Spinal cord (tissue), 4 donors: Measurements from ENCODE around the gene PSG4. TPM values are rescaled to one million over a fixed set of nuclear protein-coding genes. Genes with fewer than 3 reads are reported as not detected.

Experiments
- polyA plus RNA-seq, 2 donors: library from polyadenylated mRNA; unstranded; fragments of 120-200 nt; gene quantifications; one replicate each; pipeline ENCODE4 v1.2.1, GENCODE V29; 2013; ENCODE audit not compliant: insufficient read length in 2 of 2
- total RNA-seq, 2 donors: library from RNA; depleted of rRNA in 1 of 2; stranded (reverse); fragments of 120-200 nt in 1 of 2; fragments of >200 nt in 1 of 2; gene quantifications; one replicate each; pipeline versions ENCODE4 v1.2.3 to v1.2.4, GENCODE V29; 2013 to 2014

Gene PSG4
- total and polyA plus RNA-seq, 4 donors = 0.15 to 0.99 (median 0.60) TPM; not detected in 1

Other genes with a start within 250 kb of the PSG4 start
- under 1 TPM in 1 of 2 donors, not detected in 1; 0.55 TPM for gene PSG11, start 179.2 kb downstream of the PSG4 start, total RNA-seq
- under 1 TPM in 1 of 2 donors, not detected in 1; 0.36 TPM for gene PSG11, start 179.2 kb downstream of the PSG4 start, polyA plus RNA-seq
- under 1 TPM in 1 of 2 donors, not detected in 1; 0.44 TPM for gene PSG2, start 122.9 kb downstream of the PSG4 start, total RNA-seq
- gene PSG2, start 122.9 kb downstream of the PSG4 start, polyA plus RNA-seq = under 1 TPM; 0.23 to 0.71 TPM
- under 1 TPM in 1 of 2 donors, not detected in 1; 0.50 TPM for gene PSG5, start 19.1 kb downstream of the PSG4 start, total RNA-seq
- under 1 TPM; 0.35 to 0.51 TPM for gene PSG5, start 19.1 kb downstream of the PSG4 start, polyA plus RNA-seq
- gene PSG9, start 63.9 kb upstream of the PSG4 start, total RNA-seq = under 1 TPM in 1 of 2 donors, not detected in 1; 0.44 TPM
- gene PSG9, start 63.9 kb upstream of the PSG4 start, polyA plus RNA-seq = under 1 TPM; 0.12 to 0.67 TPM
- 10 to 100 TPM in 1 of 2 donors, 1 to 10 TPM in 1; 4.8 to 24.1 TPM for gene CD177, start 148.0 kb upstream of the PSG4 start, total RNA-seq
- 1 to 10 TPM in 1 of 2 donors, not detected in 1; 2.5 TPM for gene CD177, start 148.0 kb upstream of the PSG4 start, polyA plus RNA-seq
- gene TEX101, start 209.3 kb upstream of the PSG4 start, total RNA-seq = not detected
- under 1 TPM in 1 of 2 donors, not detected in 1; 0.18 TPM for gene TEX101, start 209.3 kb upstream of the PSG4 start, polyA plus RNA-seq